HG02759 (cell line): ENCODE measurements around the gene CD4.
A peak's percentile ranks its signal among the peaks of the same experiment; 100 is the strongest.
"Not testable (repeated sequence)": the region's sequence is repeated elsewhere in the genome, so short reads cannot be mapped to it uniquely, and the experiment has no call there.

Experiments used
- ATAC-seq: cut with Tn5 transposase; IDR thresholded peaks from one replicate; pipeline ENCODE4 v1.9.1; 2021; ENCODE audit warnings: mild to moderate bottlenecking, moderate library complexity; ENCODE audit not compliant: unreplicated experiment

Gene CD4

DNA sequence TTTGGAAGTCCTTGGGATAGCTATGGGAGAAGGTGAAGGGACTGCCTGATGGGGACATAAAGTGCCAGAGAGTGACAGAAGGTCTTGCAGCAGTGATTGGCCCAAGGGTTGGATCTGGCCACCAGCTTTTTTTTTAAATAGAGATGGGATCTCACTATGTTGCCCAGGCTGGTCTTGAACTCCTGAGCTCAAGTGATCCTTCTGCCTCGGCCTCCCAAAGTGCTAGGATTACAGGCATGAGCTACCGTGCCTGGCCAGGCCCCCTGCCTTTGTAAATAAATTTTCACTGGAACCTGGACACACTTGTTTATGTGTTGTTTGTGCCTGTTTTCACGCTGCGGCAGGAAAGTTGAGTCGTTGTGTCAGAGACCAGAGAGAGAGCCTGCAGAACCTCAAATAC is 76.0 kb downstream of the CD4 start:
- not testable (repeated sequence) for ATAC-seq

DNA sequence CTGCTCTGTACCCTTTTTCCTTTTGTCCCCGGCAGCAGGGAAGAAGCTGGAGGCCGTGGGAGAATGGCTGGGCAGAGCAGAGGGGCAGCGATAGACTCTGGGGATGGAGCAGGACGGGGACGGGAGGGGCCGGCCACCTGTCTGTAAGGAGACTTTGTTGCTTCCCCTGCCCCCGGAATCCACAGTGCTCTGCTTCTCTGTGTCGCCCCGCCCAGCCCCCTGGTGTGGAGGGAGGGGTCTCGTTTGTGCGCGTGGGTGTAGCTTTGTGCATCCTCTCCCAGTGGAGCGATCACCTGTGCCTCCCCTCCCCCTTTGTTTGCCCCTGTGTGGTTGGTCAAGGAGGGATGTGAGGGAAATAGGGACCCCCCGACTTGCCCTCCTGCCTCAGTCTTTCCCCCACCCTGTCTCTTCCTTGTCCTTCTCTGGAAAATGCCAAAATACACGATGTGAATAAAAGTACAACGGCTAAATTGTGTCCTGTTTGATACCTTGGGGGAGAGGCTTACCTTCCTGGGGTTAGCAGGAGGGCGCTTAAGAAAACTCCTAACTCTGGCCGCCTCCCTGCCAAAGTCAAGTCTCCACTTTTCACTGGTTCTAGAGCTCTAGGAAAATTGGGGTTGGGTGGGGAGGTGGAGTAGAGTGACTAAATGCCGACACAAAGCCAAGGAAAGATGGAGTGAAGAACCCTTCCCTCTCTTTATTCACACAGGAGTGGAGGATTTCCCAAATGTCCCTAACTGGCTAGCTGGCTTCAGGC is 77.0 kb downstream of the CD4 start:
- no peak for ATAC-seq

DNA sequence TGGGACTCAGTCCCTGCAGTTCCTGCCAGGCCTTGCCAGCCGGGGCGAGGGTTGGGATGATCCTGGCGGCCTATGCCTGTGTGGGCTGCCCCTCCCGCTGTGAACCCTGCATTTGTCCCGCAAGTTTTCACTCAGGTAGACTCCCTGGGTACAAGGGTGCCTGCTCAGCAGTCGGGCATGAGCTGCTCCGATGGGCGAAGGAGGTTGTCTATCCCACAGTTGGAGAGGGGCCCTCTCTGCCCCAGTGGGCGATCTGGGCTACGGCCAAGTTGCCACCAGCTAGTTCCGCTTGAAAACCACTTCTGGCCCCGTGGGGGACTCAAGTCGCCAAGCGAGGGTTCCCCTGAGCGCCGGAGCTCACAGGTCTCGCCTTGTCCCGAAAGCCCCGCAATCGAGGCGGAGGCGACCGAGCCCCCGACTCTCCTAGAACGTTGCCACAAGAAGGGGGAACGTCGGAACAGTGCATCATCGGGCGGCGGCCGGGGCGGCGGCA is 77.6 kb downstream of the CD4 start:
- peak; percentile 18 for ATAC-seq

GRCh38 chr12:6867413-6868210 is 78.3 kb downstream of the CD4 start, which contains the start of gene TPI1:
TSS of gene TPI1 (plus strand) at chr12:6867531. CDS start at chr12:6867567, 36 bp downstream.
- peak; percentile 65 for ATAC-seq

GRCh38 chr12:6868211-6869048 is 79.1 kb downstream of the CD4 start:
- ATAC-seq, result no peak

- ATAC-seq, result no peak
These were observed 80.0 kb downstream of the CD4 start for GRCh38 chr12:6869049-6870021.

GRCh38 chr12:6870304-6870703 is 81.0 kb downstream of the CD4 start:
- ATAC-seq, result not testable (repeated sequence)
